GM19397 (cell line): ENCODE results near the gene PTPRD.

Source experiments
- ATAC-seq: cut with Tn5 transposase; IDR thresholded peaks from one replicate; pipeline ENCODE4 v1.9.1; 2021; ENCODE audit warnings: mild to moderate bottlenecking, moderate library complexity; ENCODE audit not compliant: unreplicated experiment

PTPRD gene

GRCh38 chr9:8821910-8822666 is 1790.7 kb downstream of the PTPRD start:
- no peak for ATAC-seq

DNA sequence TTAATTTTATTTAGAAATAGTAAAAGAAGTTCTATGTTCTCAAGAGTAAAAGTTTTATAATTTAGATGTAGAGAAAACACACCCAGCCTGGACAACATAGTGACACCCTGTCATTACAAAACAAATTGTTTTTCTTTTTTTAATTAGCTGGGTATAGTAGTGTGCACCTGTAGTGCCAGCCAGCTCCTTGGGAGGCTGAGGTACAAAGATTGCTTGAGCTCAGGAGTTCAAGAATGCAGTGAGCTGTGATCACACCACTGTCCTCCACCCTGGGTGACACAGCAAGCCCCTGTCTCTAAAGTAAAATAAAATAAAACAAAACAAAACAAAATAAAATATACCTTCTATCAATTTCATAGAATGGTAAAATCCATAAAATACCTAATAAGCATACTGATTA is 1795.5 kb downstream of the PTPRD start:
- no peak for ATAC-seq

GRCh38 chr9:8816361-8816760 is 1796.4 kb downstream of the PTPRD start:
- ATAC-seq = no peak

GRCh38 chr9:8815931-8816330 is 1796.9 kb downstream of the PTPRD start:
- no peak for ATAC-seq

- no peak for ATAC-seq
Measured at GRCh38 chr9:8815219-8815618, 1797.6 kb downstream of the PTPRD start.

GRCh38 chr9:8812888-8813287 is 1799.9 kb downstream of the PTPRD start:
- no peak for ATAC-seq

GRCh38 chr9:8809741-8810140 is 1803.1 kb downstream of the PTPRD start:
- no peak for ATAC-seq

- ATAC-seq = no peak
Measured at GRCh38 chr9:8806150-8806549, 1806.7 kb downstream of the PTPRD start.

GRCh38 chr9:8804613-8805012 is 1808.2 kb downstream of the PTPRD start:
- no peak for ATAC-seq

DNA sequence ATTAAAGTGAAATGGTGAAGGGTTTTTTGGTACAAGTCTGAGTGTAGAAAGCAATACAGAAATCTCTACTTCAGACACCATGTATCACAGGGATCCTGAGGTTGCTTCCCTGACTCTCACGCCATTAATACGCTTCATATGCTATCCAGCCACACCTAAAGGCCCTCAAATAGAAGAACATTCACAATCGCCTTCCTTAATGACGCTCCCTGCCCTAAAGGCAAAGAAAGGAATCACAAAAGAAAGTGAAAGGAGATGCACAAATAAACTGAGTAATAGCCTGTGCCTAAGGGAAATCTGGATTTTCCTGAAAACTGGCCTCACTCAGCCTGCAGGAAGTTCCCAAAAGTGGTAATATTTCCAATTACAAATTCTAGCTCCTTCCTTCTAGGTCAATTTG is 1810.6 kb downstream of the PTPRD start:
- no peak for ATAC-seq

DNA sequence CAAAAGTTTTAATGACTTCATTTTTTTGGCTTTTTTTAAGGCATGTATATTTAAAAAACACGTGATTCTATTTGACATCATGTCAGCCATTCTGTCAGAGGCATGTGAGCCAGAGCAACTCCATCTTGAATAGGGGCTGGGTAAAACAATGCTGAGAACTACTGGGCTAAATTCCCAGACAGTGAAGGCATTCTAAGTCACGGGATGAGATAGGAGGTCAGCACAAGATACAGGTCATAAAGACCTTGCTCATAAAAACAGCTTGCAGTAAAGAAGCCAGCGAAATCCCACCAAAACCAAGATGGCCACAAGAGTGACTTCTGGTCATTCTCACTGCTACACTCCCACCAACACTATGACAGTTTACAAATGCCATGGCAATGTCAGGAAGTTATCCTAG is 1812.6 kb downstream of the PTPRD start:
- ATAC-seq = no peak

GRCh38 chr9:8799615-8800014 is 1813.2 kb downstream of the PTPRD start:
- ATAC-seq = no peak

DNA sequence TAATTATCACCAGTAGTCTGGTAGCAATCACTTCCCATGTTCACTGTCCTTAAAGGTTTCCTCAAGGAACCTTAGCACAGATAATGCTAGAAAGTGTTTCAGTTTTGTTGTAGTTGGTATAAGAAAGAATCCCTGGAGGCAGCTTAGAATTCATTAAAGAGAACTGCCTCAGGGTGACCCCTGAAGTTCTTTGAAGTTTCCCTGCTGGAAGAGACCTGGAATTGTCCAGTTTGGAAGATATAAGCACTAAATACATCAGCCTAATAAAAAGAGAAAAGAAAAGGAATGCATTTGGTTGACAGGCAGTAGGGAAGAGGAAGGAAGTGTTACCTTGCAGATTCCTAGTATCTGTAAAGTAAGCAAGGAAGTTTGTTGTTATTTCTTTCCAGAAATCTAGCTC is 1813.6 kb downstream of the PTPRD start:
- no peak for ATAC-seq

DNA sequence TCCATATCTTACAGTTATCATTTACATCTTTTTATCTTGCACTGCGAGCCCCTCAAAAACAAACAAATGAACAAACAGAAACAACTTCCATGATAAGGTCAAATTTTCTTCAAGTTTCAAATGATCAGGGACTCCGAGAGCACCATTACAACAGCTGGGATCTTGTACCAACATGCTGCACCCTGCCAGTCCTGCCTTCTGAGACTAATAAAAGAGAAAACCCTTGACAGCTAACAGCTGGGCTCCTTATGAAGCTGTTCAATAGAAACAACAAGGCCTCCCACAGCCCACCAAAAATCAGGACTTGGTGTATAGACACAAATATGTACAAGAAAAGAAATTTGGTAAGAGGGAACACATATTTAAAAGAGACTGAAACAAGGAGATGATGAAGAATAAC is 1828.0 kb downstream of the PTPRD start:
- no peak for ATAC-seq

DNA sequence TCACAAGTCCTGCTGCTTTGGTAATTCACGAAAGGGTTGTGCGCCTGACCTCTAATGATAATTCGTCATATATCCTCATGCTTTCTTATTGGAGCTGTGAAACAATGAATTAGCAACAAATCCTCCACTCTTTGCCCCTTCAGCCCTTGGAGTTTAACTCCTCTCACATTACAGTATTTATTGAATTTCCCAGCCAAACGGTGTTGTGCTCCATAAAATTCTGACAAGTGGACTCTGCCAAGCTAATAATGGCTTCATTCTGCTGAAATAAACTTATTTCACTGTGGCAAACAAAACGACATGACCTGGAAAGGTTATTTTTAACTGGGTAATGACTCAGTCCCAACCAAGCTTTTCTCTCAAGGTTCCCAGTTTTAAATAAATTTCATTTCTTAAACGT is 1828.9 kb downstream of the PTPRD start:
- ATAC-seq = no peak

DNA sequence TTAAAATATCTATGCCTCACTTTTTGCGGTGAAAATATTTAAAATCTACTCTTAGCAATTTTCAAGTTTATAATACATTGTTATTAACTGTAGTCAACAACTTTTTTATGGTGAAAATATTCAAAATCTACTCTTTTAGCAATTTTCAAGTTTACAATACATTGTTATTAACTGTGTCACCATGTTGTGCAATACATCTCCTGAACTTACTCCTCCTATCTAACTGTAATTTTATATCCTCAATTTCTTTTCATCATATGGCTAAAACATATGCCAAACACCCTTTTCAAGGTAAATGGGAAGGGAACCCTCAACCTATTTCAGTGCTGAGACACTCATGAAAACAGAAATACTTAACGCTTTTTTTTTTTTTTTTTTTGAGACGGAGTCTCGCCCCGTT is 1830.6 kb downstream of the PTPRD start:
- no peak for ATAC-seq

DNA sequence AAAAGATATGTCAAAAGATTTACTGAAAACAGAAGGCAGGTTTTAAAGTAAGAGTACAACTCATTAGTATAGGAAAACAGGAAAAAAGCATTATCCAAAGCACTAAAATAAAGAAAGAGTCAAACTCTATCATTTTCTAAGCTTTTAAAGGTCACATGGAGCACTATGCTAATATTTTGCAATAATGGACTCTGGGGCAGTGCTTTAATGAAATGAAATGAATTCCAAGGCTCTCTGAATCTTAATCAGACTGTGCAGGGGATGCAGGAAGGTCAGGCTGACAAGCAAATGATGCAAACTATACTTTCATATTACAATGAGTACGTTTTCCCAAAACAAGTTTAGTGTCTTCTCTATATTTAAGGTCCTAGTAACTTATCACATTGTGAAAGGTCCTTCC is 1831.3 kb downstream of the PTPRD start:
- no peak for ATAC-seq

DNA sequence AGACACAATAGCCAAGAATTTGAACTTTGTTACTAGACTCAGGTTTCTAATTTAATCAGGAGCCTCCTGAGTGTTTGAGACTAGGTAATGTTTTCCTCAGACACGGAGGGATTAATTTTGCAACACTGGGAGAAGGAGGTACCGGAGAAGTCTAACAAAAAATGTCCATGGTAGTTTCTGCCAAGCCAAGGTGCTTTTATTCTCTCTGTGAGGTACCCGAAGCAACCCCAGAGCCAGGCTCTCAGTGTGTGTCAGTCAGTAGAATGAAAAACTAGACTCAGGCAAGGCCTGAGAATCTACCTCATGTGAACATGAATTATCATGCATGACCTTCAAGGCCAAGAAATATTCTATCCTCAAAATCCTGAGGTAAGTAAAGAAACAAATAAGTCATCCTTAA is 1832.4 kb downstream of the PTPRD start:
- ATAC-seq = no peak

GRCh38 chr9:8779478-8779877 is 1833.3 kb downstream of the PTPRD start:
- no peak for ATAC-seq

DNA sequence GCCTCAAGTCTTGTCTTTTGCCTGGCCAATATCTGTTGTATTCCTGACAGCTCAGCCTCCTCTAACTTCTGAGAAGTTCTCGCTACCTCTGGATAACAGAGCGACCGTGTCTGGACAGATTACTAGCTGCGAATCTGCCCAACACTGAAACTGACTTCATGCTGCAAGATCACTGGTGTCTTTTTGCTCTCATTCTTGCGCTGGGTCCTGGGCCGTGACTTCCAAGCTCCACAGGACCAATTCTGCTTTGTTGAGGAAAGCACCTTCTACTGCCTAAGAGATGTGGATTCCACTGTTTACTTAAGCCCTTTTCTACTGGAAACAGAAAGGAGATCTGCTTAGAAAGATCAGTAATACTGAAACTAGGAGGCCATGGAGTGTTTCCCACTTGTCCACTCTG is 1834.4 kb downstream of the PTPRD start:
- no peak for ATAC-seq

DNA sequence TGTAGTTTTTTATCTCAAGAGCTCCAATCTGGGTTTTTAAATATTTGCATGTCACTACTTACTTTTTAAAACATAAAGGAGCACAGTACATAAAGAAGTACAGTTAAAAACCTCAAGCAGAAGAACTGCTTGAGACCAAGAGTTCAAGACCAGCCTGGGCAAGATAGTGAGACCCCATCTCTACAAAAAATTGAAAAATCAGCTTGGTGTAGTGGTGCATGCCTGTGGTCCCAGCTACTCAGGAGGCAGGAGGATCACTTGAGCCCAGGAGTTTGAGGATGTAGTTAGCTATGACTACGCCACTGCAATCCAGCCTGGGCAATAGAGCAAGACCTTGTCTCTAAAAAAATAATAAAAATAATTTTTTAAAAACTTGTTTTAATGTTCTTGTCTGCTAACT is 1840.5 kb downstream of the PTPRD start:
- ATAC-seq = no peak

DNA sequence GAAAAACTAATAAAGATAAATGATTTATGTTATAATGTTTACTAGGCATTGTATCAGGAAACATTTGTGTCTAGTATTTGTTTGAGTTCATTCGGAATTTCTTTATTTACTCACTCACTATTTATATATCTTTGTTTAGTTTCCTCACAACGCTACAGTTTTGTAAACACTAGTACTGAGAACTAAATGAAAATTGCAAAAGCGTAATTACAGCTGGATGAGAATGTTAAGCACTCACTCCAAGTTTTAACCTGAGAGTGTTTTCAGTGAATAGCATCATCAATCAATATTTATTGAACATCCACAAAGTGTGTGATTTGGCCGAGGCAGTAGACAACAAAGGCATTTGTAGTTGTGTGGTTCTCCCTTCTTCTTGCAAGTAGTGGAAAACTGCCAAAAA is 1843.6 kb downstream of the PTPRD start:
- no peak for ATAC-seq

DNA sequence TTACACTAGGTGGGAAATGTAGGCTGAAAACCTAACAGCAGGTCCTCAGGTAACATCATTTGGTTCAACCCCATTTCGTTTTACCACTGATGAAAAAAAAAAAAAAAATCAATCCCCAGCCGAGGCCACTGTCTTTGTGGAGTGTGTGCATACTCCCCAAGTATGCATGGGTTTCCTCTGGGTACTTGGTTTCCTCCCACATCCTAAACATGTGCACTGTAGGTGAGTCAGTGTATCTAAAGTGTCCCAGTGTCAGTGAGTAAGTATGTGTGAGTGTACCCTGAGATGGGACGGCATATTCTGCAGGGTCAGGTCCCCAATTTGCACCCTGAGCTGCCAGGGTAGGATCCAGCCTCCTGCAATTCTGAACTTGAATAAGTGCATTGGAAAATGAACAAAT is 1846.7 kb downstream of the PTPRD start:
- no peak for ATAC-seq
